Esophagus muscularis mucosa (tissue), 3 donors: ENCODE data around the gene GBF1.

ENCODE experiments used
- CTCF ChIP-seq, 3 experiments: fragments of 200-600 bp in 2 of 3; fragments of 450-650 bp in 1 of 3; sonication (generic) in 2 of 3; IDR thresholded peaks; one replicate each; pipeline ENCODE4 v1.5.1; 2017 to 2019; ENCODE audit warnings: antibody characterized with exemption in 3 of 3, mild to moderate bottlenecking in 2 of 3, moderate library complexity in 1 of 3
- EP300 ChIP-seq: sonication (generic); formaldehyde crosslinking; IDR thresholded peaks from one replicate; pipeline ENCODE4 v1.6.1; 2017; ENCODE audit warnings: antibody characterized with exemption

GRCh38 chr10:102236006-102236405, 9.3 kb upstream of the GBF1 start:
- TF ChIP-seq CTCF (IDR thresholded peaks at IDR 0.05) (no peak), EP300 (no peak)
